WTC11 (cell line): Measurements from ENCODE around the gene OBSCN.

Experiments
- AFF4 ChIP-seq: sonication (generic); formaldehyde crosslinking; IDR thresholded peaks from 2 replicates; pipeline ENCODE4 v1.8.1; 2023; ENCODE audit warnings: mild to moderate bottlenecking, missing genetic modification reagents, borderline replicate concordance
- ATF2 ChIP-seq: sonication (generic); formaldehyde crosslinking; IDR thresholded peaks from 2 replicates; pipeline ENCODE4 v1.8.1; 2022; ENCODE audit warnings: low read depth, missing genetic modification reagents, borderline replicate concordance
- ATF3 ChIP-seq: sonication (generic); formaldehyde crosslinking; conservative IDR thresholded peaks from 2 replicates; pipeline ENCODE4 v1.8.1; 2022; ENCODE audit warnings: mild to moderate bottlenecking, missing genetic modification reagents
- CREB1 ChIP-seq: sonication (generic); formaldehyde crosslinking; IDR thresholded peaks from 2 replicates; pipeline ENCODE4 v1.8.0; 2023; ENCODE audit warnings: mild to moderate bottlenecking, missing genetic modification reagents
- CTCF ChIP-seq: fragments of 200-600 bp; IDR thresholded peaks from 2 replicates; pipeline ENCODE4 v1.8.0; 2022; ENCODE audit warnings: antibody characterized with exemption
- FOXJ3 ChIP-seq: sonication (generic); formaldehyde crosslinking; IDR thresholded peaks from 2 replicates; pipeline ENCODE4 v1.9.0; 2021; ENCODE audit warnings: missing genetic modification reagents, mild to moderate bottlenecking, borderline replicate concordance
- FOXP4 ChIP-seq: sonication (generic); formaldehyde crosslinking; IDR thresholded peaks from 2 replicates; pipeline ENCODE4 v1.8.0; 2022; ENCODE audit warnings: mild to moderate bottlenecking, missing genetic modification reagents
- MAX ChIP-seq: sonication (generic); formaldehyde crosslinking; IDR thresholded peaks from 2 replicates; pipeline ENCODE4 v1.8.0; 2022; ENCODE audit warnings: mild to moderate bottlenecking, missing genetic modification reagents
- NFYB ChIP-seq: sonication (generic); formaldehyde crosslinking; conservative IDR thresholded peaks from 2 replicates; pipeline ENCODE4 v1.8.0; 2022; ENCODE audit warnings: low read depth, missing genetic modification reagents
- NR1H2 ChIP-seq: sonication (generic); formaldehyde crosslinking; IDR thresholded peaks from 2 replicates; pipeline ENCODE4 v1.9.0; 2021; ENCODE audit warnings: mild to moderate bottlenecking, moderate library complexity, missing genetic modification reagents
- SP1 ChIP-seq: sonication (generic); formaldehyde crosslinking; conservative IDR thresholded peaks from 2 replicates; pipeline ENCODE4 v1.8.1; 2022; ENCODE audit warnings: missing genetic modification reagents
- TEAD4 ChIP-seq: sonication (generic); formaldehyde crosslinking; IDR thresholded peaks from 2 replicates; pipeline ENCODE4 v1.8.0; 2022; ENCODE audit warnings: mild to moderate bottlenecking, missing genetic modification reagents
- TP53 ChIP-seq: sonication (generic); formaldehyde crosslinking; IDR thresholded peaks from 2 replicates; pipeline ENCODE4 v1.8.1; 2023; ENCODE audit warnings: mild to moderate bottlenecking, missing genetic modification reagents

- no peak for TF ChIP-seq ATF3 (CRISPR knock-in tag)
- TF ChIP-seq SP1 (CRISPR knock-in tag): no peak
- TF ChIP-seq MAX (CRISPR knock-in tag): no peak
- TF ChIP-seq CTCF: no peak
- TF ChIP-seq FOXJ3 (CRISPR knock-in tag): no peak
- TF ChIP-seq NFYB: no peak
- no peak for TF ChIP-seq FOXP4
- TF ChIP-seq AFF4 (CRISPR knock-in tag): no peak
- TF ChIP-seq ATF2: no peak
- no peak for TF ChIP-seq TEAD4 (CRISPR knock-in tag)
- no peak for TF ChIP-seq NR1H2 (CRISPR knock-in tag)
- TF ChIP-seq CREB1: no peak
- TF ChIP-seq TP53 (CRISPR knock-in tag): no peak
These were observed 109.6 kb downstream of the OBSCN start for GRCh38 chr1:228317411-228317828.
